ENCODE measurements around the gene NUDC.

NUDC gene

GRCh38 chr1:26953374-26953773, 31.8 kb downstream of the NUDC start:
- Histone ChIP-seq H2AFZ (ENCODE audit: low read depth) (no peak overlapping the region), H3K27ac (no peak overlapping the region), H3K4me3 (IDR thresholded peaks at IDR 0.05; ENCODE audit: insufficient read depth, low read depth, low read length) (no peak overlapping the region), H3K4me1 (ENCODE audit: low read depth, poor library complexity, severe bottlenecking) (no peaks in the 10 kb centered on the region), H4K20me1 (ENCODE audit: insufficient read depth) (no peaks in the 10 kb centered on the region), H3K4me2 (no peak overlapping the region), H3K27me3 (ENCODE audit: insufficient read depth, low read depth) (no peaks in the 10 kb centered on the region; the same call in 1 of the 2 replicates), H3K79me2 (ENCODE audit: insufficient read depth, low read depth) (no peaks in the 10 kb centered on the region), H3K9ac (no peak overlapping the region), H3K36me3 (ENCODE audit: insufficient read depth) (no peaks in the 10 kb centered on the region)
- no peak for TF ChIP-seq CTCF (conservative IDR thresholded peaks at IDR 0.05; ENCODE audit: low read depth, low read length)

GRCh38 chr1:26956321-26956720, 34.8 kb downstream of the NUDC start:
- no peak overlapping the region for H3K9ac ChIP-seq
- H3K79me2 ChIP-seq (ENCODE audit: insufficient read depth, low read depth), result no peaks in the 10 kb centered on the region
- H3K36me3 ChIP-seq (ENCODE audit: insufficient read depth), result no peaks in the 10 kb centered on the region
- H3K27ac ChIP-seq, result no peak overlapping the region
- H4K20me1 ChIP-seq (ENCODE audit: insufficient read depth), result no peaks in the 10 kb centered on the region
- no peak overlapping the region for H2AFZ ChIP-seq (ENCODE audit: low read depth)
- H3K4me1 ChIP-seq (ENCODE audit: low read depth, poor library complexity, severe bottlenecking), result no peaks in the 10 kb centered on the region
- no peak for TF ChIP-seq CTCF (conservative IDR thresholded peaks at IDR 0.05; ENCODE audit: low read depth, low read length)
- H3K4me3 ChIP-seq (IDR thresholded peaks at IDR 0.05; ENCODE audit: insufficient read depth, low read depth, low read length), result no peak overlapping the region
- no peak overlapping the region for H3K4me2 ChIP-seq
- H3K27me3 ChIP-seq (ENCODE audit: insufficient read depth, low read depth), result no peaks in the 10 kb centered on the region; the same call in 1 of the 2 replicates

GRCh38 chr1:26957306-26957705, 35.8 kb downstream of the NUDC start:
- TF ChIP-seq CTCF (conservative IDR thresholded peaks at IDR 0.05; ENCODE audit: low read depth, low read length), result no peak
- no peaks in the 10 kb centered on the region for H3K4me1 ChIP-seq (ENCODE audit: low read depth, poor library complexity, severe bottlenecking)
- no peak overlapping the region for H2AFZ ChIP-seq (ENCODE audit: low read depth)
- no peaks in the 10 kb centered on the region; the same call in 1 of the 2 replicates for H3K27me3 ChIP-seq (ENCODE audit: insufficient read depth, low read depth)
- no peaks in the 10 kb centered on the region for H3K79me2 ChIP-seq (ENCODE audit: insufficient read depth, low read depth)
- H3K9ac ChIP-seq, result no peak overlapping the region
- no peak overlapping the region for H3K4me3 ChIP-seq (IDR thresholded peaks at IDR 0.05; ENCODE audit: insufficient read depth, low read depth, low read length)
- H3K27ac ChIP-seq, result no peak overlapping the region
- H3K4me2 ChIP-seq, result no peak overlapping the region
- H3K36me3 ChIP-seq (ENCODE audit: insufficient read depth), result no peaks in the 10 kb centered on the region
- no peaks in the 10 kb centered on the region for H4K20me1 ChIP-seq (ENCODE audit: insufficient read depth)

- no peak overlapping the region for H2AFZ ChIP-seq (ENCODE audit: low read depth)
- no peak overlapping the region for H3K4me2 ChIP-seq
- H3K4me1 ChIP-seq (ENCODE audit: low read depth, poor library complexity, severe bottlenecking), result no peaks in the 10 kb centered on the region
These were observed 37.7 kb downstream of the NUDC start for GRCh38 chr1:26959270-26959669.

More at GRCh38 chr1:26959270-26959669, 37.7 kb downstream of the NUDC start:
- H3K27ac ChIP-seq, result no peak overlapping the region
- H3K27me3 ChIP-seq (ENCODE audit: insufficient read depth, low read depth), result no peaks in the 10 kb centered on the region; the same call in 1 of the 2 replicates
- TF ChIP-seq CTCF (conservative IDR thresholded peaks at IDR 0.05; ENCODE audit: low read depth, low read length), result no peak
- H4K20me1 ChIP-seq (ENCODE audit: insufficient read depth), result no peaks in the 10 kb centered on the region
- no peaks in the 10 kb centered on the region for H3K79me2 ChIP-seq (ENCODE audit: insufficient read depth, low read depth)
- no peak overlapping the region for H3K9ac ChIP-seq
- no peaks in the 10 kb centered on the region for H3K36me3 ChIP-seq (ENCODE audit: insufficient read depth)
- no peak overlapping the region for H3K4me3 ChIP-seq (IDR thresholded peaks at IDR 0.05; ENCODE audit: insufficient read depth, low read depth, low read length)
